Measurements from ENCODE around the gene YEATS4. TPM values are rescaled to one million over a fixed set of nuclear protein-coding genes. Genes with fewer than 3 reads are reported as not detected.

YEATS4 gene
- polyA plus RNA-seq, 3 donors = 6.6 to 20.9 (median 16.0) TPM

- DNase-seq = no peak
- H3K4me3 Mint-ChIP-seq = no peak overlapping the region
- Histone ChIP-seq H3K27ac (ENCODE audit: low read depth in 1 of 2, low read length in 2 of 2) (peak overlapping the region in 1 of 2 donors; percentile 76), H3K36me3 (replicated peaks in 1 of 2; ENCODE audit: control insufficient read depth in 1 of 2, insufficient read depth in 2 of 2, low read length in 2 of 2) (peaks cover 33 to 42% of the 10 kb centered on the region in 2 donors), H3K27me3 (ENCODE audit: control insufficient read depth in 2 of 2, insufficient read depth in 2 of 2, low read length in 2 of 2) (no peaks in the 10 kb centered on the region), H3K9me3 (replicated peaks in 1 of 2; ENCODE audit: control insufficient read depth in 1 of 2, insufficient read depth in 1 of 2, low read length in 2 of 2) (no peaks in the 10 kb centered on the region), H2AFZ (ENCODE audit: insufficient read depth, low read depth, low read length, poor library complexity, severe bottlenecking) (no peak overlapping the region), H3K4me3 (replicated peaks in 1 of 3; ENCODE audit: low read depth in 2 of 3, low read length in 3 of 3) (no peak overlapping the region), H3K4me2 (replicated peaks; ENCODE audit: extremely low read depth, low read length, poor library complexity, severe bottlenecking) (no peak overlapping the region), H3K9ac (ENCODE audit: insufficient read depth, low read length, poor library complexity, severe bottlenecking) (no peak overlapping the region), H3K4me1 (ENCODE audit: control insufficient read depth in 1 of 2, insufficient read depth in 2 of 2, low read length in 2 of 2) (peaks cover 33 to 46% of the 10 kb centered on the region in 2 donors), H3K79me2 (ENCODE audit: insufficient read depth, low read length) (peaks cover 47% of the 10 kb centered on the region), H4K20me1 (ENCODE audit: insufficient read depth, low read length) (peaks cover 66% of the 10 kb centered on the region)
- H3K9me3 Mint-ChIP-seq = no peaks in the 10 kb centered on the region
- peaks cover 61% of the 10 kb centered on the region for H3K4me1 Mint-ChIP-seq
- peak overlapping the region in 6 of 7 donors; percentile 7 to 69 (median 42) for H3K27ac Mint-ChIP-seq
- TF ChIP-seq CTCF (IDR thresholded peaks at IDR 0.05) = no peak
- intact Hi-C loops (cut with micrococcal nuclease) = loop anchor here (5.0 to 10.0 kb wide), 2 partner anchors 63 to 219 kb away; no protein-coding TSS in a partner anchor
- peaks cover 22 to 39% of the 10 kb centered on the region in 2 donors for H3K36me3 Mint-ChIP-seq
- H3K27me3 Mint-ChIP-seq (ENCODE audit: low read depth in 3 of 3) = no peaks in the 10 kb centered on the region
- 29% methylated on average over 1 of the region's 2 CpGs for WGBS (ENCODE audit: insufficient coverage)
These were observed 4.0 kb upstream of the YEATS4 start for GRCh38 chr12:69355363-69356028.

GRCh38 chr12:69360348-69360672 is 767 bp downstream of the YEATS4 start:
- Histone ChIP-seq H3K27me3 (ENCODE audit: control insufficient read depth in 2 of 2, insufficient read depth in 2 of 2, low read length in 2 of 2) (no peaks in the 10 kb centered on the region), H3K79me2 (ENCODE audit: insufficient read depth, low read length) (peaks cover 60% of the 10 kb centered on the region), H3K27ac (ENCODE audit: low read depth in 1 of 2, low read length in 2 of 2) (peak overlapping the region in 1 of 2 donors; percentile 88), H3K9ac (ENCODE audit: insufficient read depth, low read length, poor library complexity, severe bottlenecking) (peak overlapping the region; percentile 83), H3K36me3 (replicated peaks in 1 of 2; ENCODE audit: control insufficient read depth in 1 of 2, insufficient read depth in 2 of 2, low read length in 2 of 2) (peaks cover 12 to 23% of the 10 kb centered on the region in 2 donors), H3K4me2 (replicated peaks; ENCODE audit: extremely low read depth, low read length, poor library complexity, severe bottlenecking) (peak overlapping the region; percentile 86), H3K4me3 (replicated peaks in 1 of 3; ENCODE audit: low read depth in 2 of 3, low read length in 3 of 3) (peak overlapping the region; percentile 79 to 88 (median 87)), H2AFZ (ENCODE audit: insufficient read depth, low read depth, low read length, poor library complexity, severe bottlenecking) (peak overlapping the region; percentile 96), H4K20me1 (ENCODE audit: insufficient read depth, low read length) (peaks cover 18% of the 10 kb centered on the region), H3K4me1 (ENCODE audit: control insufficient read depth in 1 of 2, insufficient read depth in 2 of 2, low read length in 2 of 2) (peaks cover 20 to 27% of the 10 kb centered on the region in 2 donors), H3K9me3 (replicated peaks in 1 of 2; ENCODE audit: control insufficient read depth in 1 of 2, insufficient read depth in 1 of 2, low read length in 2 of 2) (no peaks in the 10 kb centered on the region)
- 4% methylated on average over 9 of the region's 10 CpGs for WGBS (ENCODE audit: insufficient coverage)
- H3K4me3 Mint-ChIP-seq = peak overlapping the region; percentile 81 to 86
- no peak for TF ChIP-seq CTCF (IDR thresholded peaks at IDR 0.05)
- H3K36me3 Mint-ChIP-seq = peaks cover 3 to 8% of the 10 kb centered on the region in 2 donors
- intact Hi-C loops (cut with micrococcal nuclease) = loop anchor here in 1 of 2 donors (5.0 kb wide), 1 partner anchor 222 kb away; no protein-coding TSS in a partner anchor
- H3K27ac Mint-ChIP-seq = peak overlapping the region; percentile 74 to 91 (median 85)
- no peaks in the 10 kb centered on the region for H3K27me3 Mint-ChIP-seq (ENCODE audit: low read depth in 3 of 3)
- no peak for DNase-seq
- no peaks in the 10 kb centered on the region for H3K9me3 Mint-ChIP-seq
- peaks cover 36% of the 10 kb centered on the region for H3K4me1 Mint-ChIP-seq
